Jurkat, Clone E6-1 (cell line): ENCODE data around the gene ANKS1B.
A peak's percentile ranks its signal among the peaks of the same experiment; 100 is the strongest.

Experiments
- DNase-seq: peaks from one replicate; pipeline ENCODE4 v3.0.0-alpha.2; 2011; ENCODE audit warnings: low read depth, low spot score
- H3K4me3 ChIP-seq: 2 replicates; pipeline ENCODE4 v1.5.1; 2011; ENCODE audit warnings: mild to moderate bottlenecking, low read length, control low read depth, moderate library complexity

The ANKS1B gene

GRCh38 chr12:99137124-99137855 is 847.4 kb downstream of the ANKS1B start:
- H3K4me3 ChIP-seq: no peak overlapping the region
- DNase-seq: no peak

GRCh38 chr12:99136516-99136915 is 848.2 kb downstream of the ANKS1B start:
- no peak for DNase-seq
- H3K4me3 ChIP-seq: no peak overlapping the region

- H3K4me3 ChIP-seq: no peak overlapping the region
- no peak for DNase-seq
Observed at GRCh38 chr12:99135376-99135775, 849.4 kb downstream of the ANKS1B start.

- H3K4me3 ChIP-seq: no peak overlapping the region
- no peak for DNase-seq
Observed at GRCh38 chr12:99133401-99133800, 851.3 kb downstream of the ANKS1B start.

GRCh38 chr12:99131751-99132199 is 853.0 kb downstream of the ANKS1B start:
- DNase-seq: peak; percentile 5
- no peak overlapping the region for H3K4me3 ChIP-seq

- no peak for DNase-seq
- no peak overlapping the region for H3K4me3 ChIP-seq
Observed at GRCh38 chr12:99130808-99131553, 853.8 kb downstream of the ANKS1B start.

- H3K4me3 ChIP-seq: no peak overlapping the region
- DNase-seq: no peak
Observed at GRCh38 chr12:99128246-99128802, 856.4 kb downstream of the ANKS1B start.

GRCh38 chr12:99122959-99123358 is 861.8 kb downstream of the ANKS1B start:
- H3K4me3 ChIP-seq: no peak overlapping the region
- no peak for DNase-seq

- DNase-seq: no peak
- H3K4me3 ChIP-seq: no peak overlapping the region
Observed at GRCh38 chr12:99122496-99122895, 862.2 kb downstream of the ANKS1B start.

- H3K4me3 ChIP-seq: no peak overlapping the region
- DNase-seq: no peak
Observed at GRCh38 chr12:99121546-99121945, 863.2 kb downstream of the ANKS1B start.

GRCh38 chr12:99119943-99120342 is 864.8 kb downstream of the ANKS1B start:
- H3K4me3 ChIP-seq: no peak overlapping the region
- no peak for DNase-seq

- DNase-seq: no peak
- no peak overlapping the region for H3K4me3 ChIP-seq
Observed at GRCh38 chr12:99119449-99119848, 865.3 kb downstream of the ANKS1B start.

GRCh38 chr12:99111600-99111999 is 873.1 kb downstream of the ANKS1B start:
- peak; percentile 35 for DNase-seq
- H3K4me3 ChIP-seq: no peak overlapping the region

GRCh38 chr12:99110868-99111267 is 873.9 kb downstream of the ANKS1B start:
- DNase-seq: no peak
- no peak overlapping the region for H3K4me3 ChIP-seq

- H3K4me3 ChIP-seq: no peak overlapping the region
- DNase-seq: no peak
Observed at GRCh38 chr12:99110212-99110611, 874.5 kb downstream of the ANKS1B start.

GRCh38 chr12:99108924-99109323 is 875.8 kb downstream of the ANKS1B start:
- no peak overlapping the region for H3K4me3 ChIP-seq
- no peak for DNase-seq

GRCh38 chr12:99099786-99100185 is 885.0 kb downstream of the ANKS1B start:
- no peak for DNase-seq
- H3K4me3 ChIP-seq: no peak overlapping the region

- no peak overlapping the region for H3K4me3 ChIP-seq
- DNase-seq: no peak
Observed at GRCh38 chr12:99097171-99097570, 887.6 kb downstream of the ANKS1B start.

- no peak for DNase-seq
- no peak overlapping the region for H3K4me3 ChIP-seq
Observed at GRCh38 chr12:99093166-99093565, 891.6 kb downstream of the ANKS1B start.

- DNase-seq: peak; percentile 6
- H3K4me3 ChIP-seq: no peak overlapping the region
Observed at GRCh38 chr12:99092100-99092851, 892.5 kb downstream of the ANKS1B start.
